ENCODE measurements around the gene FGF6. TPM values are rescaled to one million over a fixed set of nuclear protein-coding genes. Genes with fewer than 3 reads are reported as not detected.

The FGF6 gene
- polyA plus RNA-seq, 1 donor (not counting 4 experiments of a cell fraction or from before 2014, with no cell fraction given), result not detected

DNA sequence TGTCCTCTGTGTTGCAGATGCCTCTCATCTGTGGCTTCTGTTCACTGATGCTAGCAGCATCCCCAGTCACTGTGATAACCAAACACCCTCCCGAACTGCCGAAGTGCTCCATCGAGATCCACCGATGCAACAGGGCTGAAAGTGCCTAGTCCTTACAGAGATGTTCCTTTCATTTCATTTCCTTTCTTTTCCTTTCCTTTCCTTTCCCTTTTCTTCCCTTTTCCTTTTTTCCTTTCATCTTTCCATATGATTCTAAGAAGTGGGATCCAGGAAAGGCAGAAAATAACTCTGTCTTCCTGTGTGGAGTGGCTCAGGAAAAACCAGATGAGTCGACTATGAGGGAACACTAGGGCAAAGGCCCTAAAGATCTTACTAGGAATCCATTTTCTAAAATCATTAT, 26.7 kb downstream of the FGF6 start:
- FAIRE-seq, result no peak
- H3K9me1 ChIP-seq (ENCODE audit: control insufficient read depth, extremely low read depth, insufficient read depth, low read length), result no peaks in the 10 kb centered on the region
- no peaks in the 10 kb centered on the region for H3K9me3 ChIP-seq (ENCODE audit: control insufficient read depth, low read depth, low read length)
- H4K20me1 ChIP-seq (ENCODE audit: control insufficient read depth, extremely low read depth, insufficient read depth, low read length), result no peaks in the 10 kb centered on the region
- no peak overlapping the region for H3K4me2 ChIP-seq (ENCODE audit: control insufficient read depth, extremely low read depth, insufficient read depth, low read depth, low read length)
- peaks cover 26% of the 10 kb centered on the region for H3K27me3 ChIP-seq (ENCODE audit: control insufficient read depth, extremely low read depth, insufficient read depth, low read length)
- no peak overlapping the region for H3K4me3 ChIP-seq (ENCODE audit: control insufficient read depth in 2 of 3, extremely low read depth in 1 of 3, insufficient read depth in 2 of 3, low read depth in 1 of 3, low read length in 3 of 3)
- dilution Hi-C loops (cut with MboI; ENCODE audit: extremely low pct_ligation_motif_present, low sequenced_read_pairs), result no loop called here
- no peak for DNase-seq (ENCODE audit: low read depth, low spot score)
- H3K4me1 ChIP-seq (ENCODE audit: control insufficient read depth, extremely low read depth, insufficient read depth, low read length), result no peaks in the 10 kb centered on the region
- H3K79me2 ChIP-seq (ENCODE audit: control insufficient read depth, insufficient read depth, low read length), result no peaks in the 10 kb centered on the region
- H3K27ac ChIP-seq (ENCODE audit: control insufficient read depth, insufficient read depth, low read length), result no peak overlapping the region
- H3K9ac ChIP-seq (ENCODE audit: control insufficient read depth, extremely low read depth, insufficient read depth, low read length), result no peak overlapping the region
- no peak overlapping the region for H2AFZ ChIP-seq (ENCODE audit: control insufficient read depth, low read length)
- no peaks in the 10 kb centered on the region for H3K36me3 ChIP-seq (ENCODE audit: control insufficient read depth in 2 of 2, extremely low read depth in 1 of 2, insufficient read depth in 2 of 2, low read length in 2 of 2)
- TF ChIP-seq EZH2 (IDR thresholded peaks at IDR 0.05; ENCODE audit: low read length) (no peak), CTCF (optimal IDR thresholded peaks at IDR 0.05 in 1 of 3, IDR thresholded peaks at IDR 0.05 in 1 of 3, conservative IDR thresholded peaks at IDR 0.05 in 1 of 3; ENCODE audit: extremely low read depth in 1 of 3, insufficient read depth in 2 of 3, low read length in 3 of 3) (no peak)

DNA sequence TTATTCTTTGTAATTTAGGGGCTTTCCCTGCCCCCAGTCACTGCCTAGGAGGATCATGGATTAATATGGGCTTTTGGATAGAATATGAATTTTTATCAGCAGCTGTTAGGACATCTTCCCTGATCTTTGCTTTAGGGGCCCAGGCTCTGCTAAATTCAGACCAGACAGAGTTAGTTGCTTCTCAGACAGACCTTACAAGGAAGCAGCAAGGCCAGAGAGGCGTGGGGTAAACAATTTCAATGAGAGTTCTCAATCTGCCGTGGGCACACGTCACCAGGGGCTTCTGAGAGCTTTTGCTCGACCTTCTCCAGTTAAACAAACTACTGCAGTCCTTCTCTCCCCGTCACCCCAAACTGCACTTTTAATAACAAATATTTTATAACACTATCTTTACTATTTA, 27.7 kb downstream of the FGF6 start:
- Histone ChIP-seq H3K9me3 (ENCODE audit: control insufficient read depth, low read depth, low read length) (no peaks in the 10 kb centered on the region), H4K20me1 (ENCODE audit: control insufficient read depth, extremely low read depth, insufficient read depth, low read length) (no peaks in the 10 kb centered on the region), H3K27ac (ENCODE audit: control insufficient read depth, insufficient read depth, low read length) (no peak overlapping the region), H3K36me3 (ENCODE audit: control insufficient read depth in 2 of 2, extremely low read depth in 1 of 2, insufficient read depth in 2 of 2, low read length in 2 of 2) (no peaks in the 10 kb centered on the region), H3K4me3 (ENCODE audit: control insufficient read depth in 2 of 3, extremely low read depth in 1 of 3, insufficient read depth in 2 of 3, low read depth in 1 of 3, low read length in 3 of 3) (no peak overlapping the region), H3K79me2 (ENCODE audit: control insufficient read depth, insufficient read depth, low read length) (no peaks in the 10 kb centered on the region), H2AFZ (ENCODE audit: control insufficient read depth, low read length) (no peak overlapping the region), H3K27me3 (ENCODE audit: control insufficient read depth, extremely low read depth, insufficient read depth, low read length) (peaks cover 26% of the 10 kb centered on the region), H3K9ac (ENCODE audit: control insufficient read depth, extremely low read depth, insufficient read depth, low read length) (no peak overlapping the region), H3K4me2 (ENCODE audit: control insufficient read depth, extremely low read depth, insufficient read depth, low read depth, low read length) (no peak overlapping the region), H3K4me1 (ENCODE audit: control insufficient read depth, extremely low read depth, insufficient read depth, low read length) (no peaks in the 10 kb centered on the region), H3K9me1 (ENCODE audit: control insufficient read depth, extremely low read depth, insufficient read depth, low read length) (no peaks in the 10 kb centered on the region)
- dilution Hi-C loops (cut with MboI; ENCODE audit: extremely low pct_ligation_motif_present, low sequenced_read_pairs), result no loop called here
- TF ChIP-seq CTCF (optimal IDR thresholded peaks at IDR 0.05 in 1 of 3, IDR thresholded peaks at IDR 0.05 in 1 of 3, conservative IDR thresholded peaks at IDR 0.05 in 1 of 3; ENCODE audit: extremely low read depth in 1 of 3, insufficient read depth in 2 of 3, low read length in 3 of 3), result no peak
- no peak for TF ChIP-seq EZH2 (IDR thresholded peaks at IDR 0.05; ENCODE audit: low read length)
- no peak for DNase-seq (ENCODE audit: low read depth, low spot score)
- FAIRE-seq, result no peak
